ENCODE results near the gene KCNE4. TPM values are rescaled to one million over a fixed set of nuclear protein-coding genes. Genes with fewer than 3 reads are reported as not detected.

Gene KCNE4
- total RNA-seq, 1 experiment from 2014 or later: not detected

- Mint-ChIP-seq H3K9me3 (ENCODE audit: unreplicated experiment) (no peaks in the 10 kb centered on the region), H3K4me1 (ENCODE audit: insufficient read depth, unreplicated experiment) (no peaks in the 10 kb centered on the region), H3K27me3 (ENCODE audit: insufficient read depth, unreplicated experiment) (no peaks in the 10 kb centered on the region), H3K36me3 (ENCODE audit: insufficient read depth, unreplicated experiment) (no peaks in the 10 kb centered on the region), H3K4me3 (ENCODE audit: unreplicated experiment) (no peak overlapping the region), H3K27ac (ENCODE audit: low read depth, unreplicated experiment) (no peak overlapping the region)
- ChIA-PET CTCF (interaction anchor here (0.6 to 1.2 kb wide), 4 partner anchors 16 to 88 kb away, joined by 3 to 5 read pairs (median 4); no protein-coding TSS in a partner anchor), POLR2A (interaction anchor here (1.4 kb wide), 1 partner anchor 21 kb away, joined by 3 read pairs; no protein-coding TSS in a partner anchor)
- intact Hi-C loops (cut with micrococcal nuclease): no loop called here
- TF ChIP-seq, protein P1, sequence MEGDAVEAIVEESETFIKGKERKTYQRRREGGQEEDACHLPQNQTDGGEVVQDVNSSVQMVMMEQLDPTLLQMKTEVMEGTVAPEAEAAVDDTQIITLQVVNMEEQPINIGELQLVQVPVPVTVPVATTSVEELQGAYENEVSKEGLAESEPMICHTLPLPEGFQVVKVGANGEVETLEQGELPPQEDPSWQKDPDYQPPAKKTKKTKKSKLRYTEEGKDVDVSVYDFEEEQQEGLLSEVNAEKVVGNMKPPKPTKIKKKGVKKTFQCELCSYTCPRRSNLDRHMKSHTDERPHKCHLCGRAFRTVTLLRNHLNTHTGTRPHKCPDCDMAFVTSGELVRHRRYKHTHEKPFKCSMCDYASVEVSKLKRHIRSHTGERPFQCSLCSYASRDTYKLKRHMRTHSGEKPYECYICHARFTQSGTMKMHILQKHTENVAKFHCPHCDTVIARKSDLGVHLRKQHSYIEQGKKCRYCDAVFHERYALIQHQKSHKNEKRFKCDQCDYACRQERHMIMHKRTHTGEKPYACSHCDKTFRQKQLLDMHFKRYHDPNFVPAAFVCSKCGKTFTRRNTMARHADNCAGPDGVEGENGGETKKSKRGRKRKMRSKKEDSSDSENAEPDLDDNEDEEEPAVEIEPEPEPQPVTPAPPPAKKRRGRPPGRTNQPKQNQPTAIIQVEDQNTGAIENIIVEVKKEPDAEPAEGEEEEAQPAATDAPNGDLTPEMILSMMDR (IDR thresholded peaks at IDR 0.05; ENCODE audit: unreplicated experiment): no peak
- no peak for DNase-seq (ENCODE audit: unreplicated experiment)
- BruUV-seq (replicated peaks): no TSS peak
These were observed 8.3 kb downstream of the KCNE4 start for GRCh38 chr2:223060201-223060825.

DNA sequence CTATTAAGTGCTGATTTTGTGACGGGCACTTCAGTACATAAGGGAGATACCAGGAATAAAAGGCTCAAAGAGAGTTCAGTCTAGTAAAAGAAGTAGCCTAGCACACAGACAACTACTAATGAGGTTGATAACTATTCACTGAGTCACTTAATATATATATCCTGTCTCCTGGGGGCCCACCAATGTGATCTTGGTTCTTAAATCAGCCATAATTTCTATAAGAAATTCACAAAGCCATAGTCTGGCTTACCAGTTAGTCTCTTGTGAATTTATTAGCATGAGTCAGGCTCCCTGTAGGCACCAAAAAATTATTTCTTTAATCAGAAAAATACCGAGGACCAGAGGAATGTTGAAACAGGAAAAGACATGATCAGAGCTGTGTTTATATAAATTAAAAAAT lies 10.4 kb downstream of the KCNE4 start:
- TF ChIP-seq, protein P1 (IDR thresholded peaks at IDR 0.05; ENCODE audit: unreplicated experiment): no peak
- DNase-seq (ENCODE audit: unreplicated experiment): no peak
- H3K27ac Mint-ChIP-seq (ENCODE audit: low read depth, unreplicated experiment): no peak overlapping the region
- POLR2A ChIA-PET: interaction anchor here (0.8 kb wide), 1 partner anchor 8 kb away, joined by 3 read pairs; no protein-coding TSS in a partner anchor
- no peaks in the 10 kb centered on the region for H3K4me1 Mint-ChIP-seq (ENCODE audit: insufficient read depth, unreplicated experiment)
- no peaks in the 10 kb centered on the region for H3K9me3 Mint-ChIP-seq (ENCODE audit: unreplicated experiment)
- intact Hi-C loops (cut with micrococcal nuclease): no loop called here
- no peak overlapping the region for H3K4me3 Mint-ChIP-seq (ENCODE audit: unreplicated experiment)
- no TSS peak for BruUV-seq (replicated peaks)
- no peaks in the 10 kb centered on the region for H3K27me3 Mint-ChIP-seq (ENCODE audit: insufficient read depth, unreplicated experiment)
- no peaks in the 10 kb centered on the region for H3K36me3 Mint-ChIP-seq (ENCODE audit: insufficient read depth, unreplicated experiment)
- CTCF ChIA-PET: interaction anchor here (0.8 kb wide), 1 partner anchor 9 kb away, joined by 4 read pairs; no protein-coding TSS in a partner anchor

DNA sequence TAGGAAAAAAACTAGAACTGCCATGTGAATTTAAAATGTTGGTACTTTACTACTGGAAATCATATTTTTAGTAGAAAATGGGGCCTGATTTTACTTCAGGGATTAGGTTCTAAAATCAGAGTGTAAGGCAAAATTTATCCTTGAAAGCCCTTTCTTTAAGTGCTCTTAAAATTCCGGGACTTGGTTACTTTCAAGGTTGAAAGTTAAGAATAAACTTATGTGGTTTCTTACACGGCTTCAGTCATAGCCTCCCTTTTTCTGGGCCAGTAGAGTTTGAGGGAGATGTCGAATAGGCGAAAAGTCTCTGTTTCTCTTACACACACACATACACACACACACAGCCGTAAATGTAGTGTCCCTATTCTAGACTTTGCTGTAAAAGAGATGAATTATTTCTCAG lies 13.1 kb downstream of the KCNE4 start:
- no TSS peak for BruUV-seq (replicated peaks)
- TF ChIP-seq, protein P1 (IDR thresholded peaks at IDR 0.05; ENCODE audit: unreplicated experiment): no peak

GRCh38 chr2:223066721-223067120 lies 14.7 kb downstream of the KCNE4 start:
- Mint-ChIP-seq H3K27ac (ENCODE audit: low read depth, unreplicated experiment) (no peak overlapping the region), H3K36me3 (ENCODE audit: insufficient read depth, unreplicated experiment) (no peaks in the 10 kb centered on the region), H3K4me1 (ENCODE audit: insufficient read depth, unreplicated experiment) (no peaks in the 10 kb centered on the region), H3K9me3 (ENCODE audit: unreplicated experiment) (no peaks in the 10 kb centered on the region), H3K27me3 (ENCODE audit: insufficient read depth, unreplicated experiment) (peaks cover 10% of the 10 kb centered on the region), H3K4me3 (ENCODE audit: unreplicated experiment) (no peak overlapping the region)
- BruUV-seq (replicated peaks): no TSS peak
- no peak for DNase-seq (ENCODE audit: unreplicated experiment)
- ChIA-PET POLR2A (no interaction called here), CTCF (no interaction called here)
- TF ChIP-seq, protein P1 (IDR thresholded peaks at IDR 0.05; ENCODE audit: unreplicated experiment): no peak
- intact Hi-C loops (cut with micrococcal nuclease): no loop called here

More for the DNA sequence above, 13.1 kb downstream of the KCNE4 start:
- no peaks in the 10 kb centered on the region for H3K4me1 Mint-ChIP-seq (ENCODE audit: insufficient read depth, unreplicated experiment)
- H3K4me3 Mint-ChIP-seq (ENCODE audit: unreplicated experiment): no peak overlapping the region
- peaks cover 10% of the 10 kb centered on the region for H3K27me3 Mint-ChIP-seq (ENCODE audit: insufficient read depth, unreplicated experiment)
- no peaks in the 10 kb centered on the region for H3K36me3 Mint-ChIP-seq (ENCODE audit: insufficient read depth, unreplicated experiment)
- H3K27ac Mint-ChIP-seq (ENCODE audit: low read depth, unreplicated experiment): no peak overlapping the region
- intact Hi-C loops (cut with micrococcal nuclease): no loop called here
- ChIA-PET CTCF (no interaction called here), POLR2A (no interaction called here)
- no peak for DNase-seq (ENCODE audit: unreplicated experiment)
- H3K9me3 Mint-ChIP-seq (ENCODE audit: unreplicated experiment): no peaks in the 10 kb centered on the region
